Left cardiac atrium (tissue), 4 donors: ENCODE results near the gene LRFN5. TPM values are rescaled to one million over a fixed set of nuclear protein-coding genes. Genes with fewer than 3 reads are reported as not detected.
"Not testable (repeated sequence)": the region's sequence is repeated elsewhere in the genome, so short reads cannot be mapped to it uniquely, and the experiment has no call there.

Experiments used
- ATAC-seq, 2 donors: fragments of 200-7000 bp; cut with Tn5 transposase; one replicate each; pipeline ENCODE4 v1.9.1; 2020; ENCODE audit warnings: mild to moderate bottlenecking in 2 of 2, moderate library complexity in 2 of 2
- DNase-seq: peaks from one replicate; pipeline ENCODE4 v3.0.0-alpha.2; 2020
- intact Hi-C, 2 donors: fragments of 100-400 bp; cut with DNase I; formaldehyde crosslinking; loops; one replicate each; pipeline versions ENCODE4 v1.14.1 to v1.15.1; 2022 to 2023
- total RNA-seq, 2 donors: library from RNA; stranded (reverse); fragmentation: NEBNext Ultra II Directional; extraction: Animal tissue kit (Norgen Biotek cat#: 25700); gene quantifications; one replicate each; pipeline ENCODE4 v1.2.1, GENCODE V29; 2021
- donor health status: DM: no; HTN: yes; CAD: no.
- donor health status: DM: no; HTN: yes; CAD: no; lungs with severe emphysema.
- donor health status: DM: yes; HTN: yes; CAD: no.
- donor health status: Dilated cardiomyopathy.

The LRFN5 gene
- total RNA-seq, 2 donors from 2014 or later = 0.79 to 1.2 TPM

- ATAC-seq = no peak
- intact Hi-C loops = no loop called here
- DNase-seq = no peak
These were observed 261.7 kb downstream of the LRFN5 start for GRCh38 chr14:41868396-41868795.

GRCh38 chr14:41872931-41873685, 266.4 kb downstream of the LRFN5 start:
- no peak for DNase-seq
- intact Hi-C loops = no loop called here
- ATAC-seq = no peak

- DNase-seq (no peak), ATAC-seq (no peak)
- intact Hi-C loops = no loop called here
These were observed 267.1 kb downstream of the LRFN5 start for GRCh38 chr14:41873686-41874317.

- intact Hi-C loops = no loop called here
- DNase-seq = no peak
- ATAC-seq = no peak
These were observed 268.4 kb downstream of the LRFN5 start for GRCh38 chr14:41875116-41875515.

- intact Hi-C loops = no loop called here
- DNase-seq = no peak
- ATAC-seq = no peak
These were observed 271.6 kb downstream of the LRFN5 start for GRCh38 chr14:41878321-41878720.

DNA sequence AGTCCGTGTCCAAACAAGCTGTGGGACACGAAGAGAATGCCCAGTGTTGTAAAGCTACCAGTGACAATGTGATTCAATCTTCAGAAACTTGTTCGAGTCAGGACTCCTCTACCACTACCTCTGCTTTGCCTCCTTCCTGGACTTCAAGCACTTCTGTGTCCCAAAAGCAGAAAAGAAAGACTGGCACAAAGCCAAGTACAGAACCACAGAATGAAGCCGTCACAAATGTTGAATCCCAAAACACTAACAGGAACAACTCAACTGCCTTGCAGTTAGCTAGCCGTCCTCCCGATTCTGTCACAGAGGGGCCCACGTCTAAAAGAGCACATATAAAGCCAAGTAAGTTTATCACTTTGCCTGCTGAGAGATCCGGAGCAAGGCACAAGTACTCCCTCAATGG, 284.9 kb downstream of the LRFN5 start:
- ATAC-seq (no peak), DNase-seq (no peak)
- intact Hi-C loops = no loop called here

- no peak for DNase-seq
- intact Hi-C loops = no loop called here
- no peak for ATAC-seq
These were observed 292.7 kb downstream of the LRFN5 start for GRCh38 chr14:41899416-41899815.

GRCh38 chr14:41900644-41901043, 294.0 kb downstream of the LRFN5 start:
- intact Hi-C loops = no loop called here
- ATAC-seq = no peak

DNA sequence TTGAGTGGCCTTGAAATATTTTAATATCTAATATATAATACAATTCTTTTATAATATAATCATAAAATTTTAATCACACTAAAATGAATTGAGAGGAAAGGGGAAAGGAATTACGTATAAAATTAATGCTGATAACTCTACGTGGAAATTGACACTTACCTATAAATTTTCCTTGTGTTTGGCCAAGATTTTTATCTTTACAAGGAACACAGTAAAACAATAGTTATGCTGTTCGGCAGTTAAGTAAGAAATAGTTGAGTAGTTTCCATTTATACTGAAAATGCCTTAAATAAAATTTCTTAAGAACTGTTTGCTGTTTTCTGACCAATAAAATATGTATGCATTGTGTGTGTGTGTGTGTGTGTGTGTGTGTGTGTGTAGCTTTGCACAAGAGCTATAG, 294.4 kb downstream of the LRFN5 start:
- DNase-seq (no peak), ATAC-seq (no peak)
- intact Hi-C loops = no loop called here

More at GRCh38 chr14:41900644-41901043, 294.0 kb downstream of the LRFN5 start:
- no peak for DNase-seq

DNA sequence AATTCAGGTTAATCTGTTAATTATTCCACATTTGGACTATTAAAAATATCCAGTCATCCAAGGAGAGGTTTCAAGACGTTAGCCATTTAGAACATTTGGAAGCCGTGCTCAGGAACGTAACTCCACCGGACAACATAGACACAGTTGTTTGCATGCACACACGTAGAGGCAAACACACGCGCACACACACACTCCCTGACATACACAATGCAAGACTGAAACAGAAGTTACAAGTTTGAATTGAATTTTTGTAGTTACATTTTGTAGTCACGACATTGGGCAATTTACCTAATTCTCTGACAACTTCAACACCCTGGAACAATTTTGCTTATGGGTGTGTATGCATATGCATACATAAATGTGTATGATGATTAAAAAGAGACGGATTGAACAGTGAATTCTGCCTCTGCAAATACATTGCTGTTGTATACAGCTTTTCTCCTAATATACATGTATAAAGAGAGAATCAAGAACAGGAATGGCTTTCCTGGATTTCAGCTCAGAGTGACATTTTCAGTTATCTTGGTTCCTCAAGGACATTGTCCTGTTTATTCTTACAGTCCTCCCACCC, 298.8 kb downstream of the LRFN5 start:
- ATAC-seq = no peak
- intact Hi-C loops = no loop called here

DNA sequence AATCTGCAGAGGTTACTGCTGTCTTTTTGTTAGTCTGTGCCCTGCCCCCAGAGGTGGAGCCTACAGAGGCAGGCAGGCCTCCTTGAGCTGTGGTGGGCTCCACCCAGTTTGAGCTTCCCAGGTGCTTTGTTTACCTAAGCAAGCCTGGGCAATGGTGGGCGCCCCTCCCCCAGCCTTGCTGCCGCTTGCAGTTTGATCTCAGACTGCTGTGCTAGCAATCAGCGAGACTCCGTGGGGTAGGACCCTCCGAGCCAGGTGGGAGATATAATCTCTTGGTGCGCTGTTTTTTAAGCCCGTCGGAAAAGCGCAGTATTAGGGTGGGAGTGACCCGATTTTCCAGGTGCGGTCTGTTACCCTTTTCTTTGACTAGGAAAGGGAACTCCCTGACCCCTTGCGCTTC, 304.5 kb downstream of the LRFN5 start:
- DNase-seq, ATAC-seq, intact Hi-C loops: not testable (repeated sequence)

More for the DNA sequence above, 298.8 kb downstream of the LRFN5 start:
- no peak for DNase-seq

- no peak for DNase-seq
- intact Hi-C loops = no loop called here
- ATAC-seq = no peak
These were observed 306.7 kb downstream of the LRFN5 start for GRCh38 chr14:41913398-41913797.

DNA sequence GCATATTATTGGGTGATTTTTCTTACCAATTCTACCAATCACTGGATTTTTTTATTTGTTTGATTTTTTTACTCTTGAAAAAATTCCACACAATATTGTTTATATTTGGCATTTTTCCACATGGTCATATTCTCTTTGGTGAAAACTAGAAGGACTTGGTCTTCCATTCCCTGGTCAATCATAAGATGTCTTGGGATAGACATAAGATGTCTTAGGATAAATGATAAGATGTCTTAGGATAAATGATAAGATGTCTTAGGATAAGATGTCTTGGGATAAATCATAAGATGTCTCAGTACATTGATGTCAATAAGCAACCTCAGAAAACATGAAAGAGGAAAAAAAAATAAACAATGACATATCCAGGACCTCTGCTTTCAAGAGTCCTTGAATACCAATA, 309.1 kb downstream of the LRFN5 start:
- no peak for DNase-seq
- ATAC-seq = no peak
- intact Hi-C loops = no loop called here

DNA sequence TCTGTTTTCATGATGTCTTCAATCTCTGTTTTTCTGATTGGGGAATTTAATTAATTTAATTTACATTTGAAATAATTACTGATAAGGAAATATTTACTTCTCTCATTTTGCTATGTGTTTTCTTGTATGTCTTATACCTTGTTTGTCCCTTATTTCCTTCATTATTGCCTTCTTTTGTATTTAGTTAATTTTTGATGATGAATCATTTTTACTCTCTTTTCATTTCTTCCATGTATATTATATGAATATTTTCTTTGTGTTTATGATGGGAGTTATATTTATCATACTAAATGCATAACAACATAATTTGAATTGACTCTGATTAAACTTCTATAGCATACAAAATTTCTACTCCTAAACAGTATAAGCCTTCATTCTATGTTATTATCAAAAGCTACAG, 309.6 kb downstream of the LRFN5 start:
- intact Hi-C loops = no loop called here
- DNase-seq (no peak), ATAC-seq (no peak)

- DNase-seq = no peak
- ATAC-seq = no peak
- intact Hi-C loops = no loop called here
These were observed 318.7 kb downstream of the LRFN5 start for GRCh38 chr14:41925409-41925808.

GRCh38 chr14:41950428-41951151, 343.9 kb downstream of the LRFN5 start:
- ATAC-seq (no peak), DNase-seq (no peak)
- intact Hi-C loops = no loop called here
